ENCODE results near the gene SLCO3A1. TPM values are rescaled to one million over a fixed set of nuclear protein-coding genes. Genes with fewer than 3 reads are reported as not detected.

SLCO3A1 gene
- total RNA-seq, 2 experiments from 2014 or later = 4.2 to 4.8 TPM

DNA sequence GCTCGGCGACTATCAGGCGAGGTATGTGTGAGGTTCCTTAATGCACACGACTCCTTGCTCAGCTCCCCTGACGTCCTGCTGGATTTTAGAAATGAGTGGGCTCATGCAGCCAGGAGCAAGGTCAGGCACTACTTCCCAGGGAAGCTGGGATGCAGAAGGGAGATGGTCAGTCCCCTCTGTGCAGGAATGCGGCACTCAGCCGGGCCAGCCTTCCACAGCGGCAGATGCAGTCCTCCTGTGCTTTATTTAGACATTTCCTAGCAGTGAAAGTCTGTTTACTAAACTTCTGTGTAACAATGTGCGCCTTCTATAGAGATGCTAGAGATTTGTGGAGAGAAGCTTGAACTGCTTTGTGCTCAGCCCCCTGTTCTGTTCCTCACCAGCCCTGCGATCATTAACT lies 252.1 kb downstream of the SLCO3A1 start:
- H3K27me3 Mint-ChIP-seq = no peaks in the 10 kb centered on the region
- CTCF ChIA-PET = interaction anchor here (1.0 kb wide), 1 partner anchor 609 kb away, joined by 3 read pairs; no protein-coding TSS in a partner anchor

DNA sequence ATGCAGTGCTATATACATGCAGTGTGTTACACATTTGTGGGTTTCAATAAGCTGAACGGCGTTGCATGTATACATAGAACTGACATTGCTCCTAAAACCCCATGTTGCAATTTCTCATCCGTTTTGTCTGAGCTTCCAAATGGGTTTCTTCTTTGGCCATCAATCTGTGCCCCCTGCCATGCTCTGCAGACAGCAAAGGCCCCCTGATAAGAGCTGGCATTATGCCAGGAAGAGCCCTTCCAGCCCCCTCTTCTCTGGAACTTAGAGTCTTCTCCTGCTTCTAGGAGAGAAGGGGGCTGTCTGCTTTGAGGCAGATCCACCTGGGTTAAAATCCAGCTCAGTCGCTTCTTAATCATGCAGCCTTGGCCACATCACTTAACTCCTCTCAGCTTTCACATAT lies 254.0 kb downstream of the SLCO3A1 start:
- POLR2A ChIA-PET = interaction anchor here (0.9 kb wide), 1 partner anchor 10 kb away, joined by 3 read pairs; no protein-coding TSS in a partner anchor
- no peaks in the 10 kb centered on the region for H3K9me3 Mint-ChIP-seq
- no peak for ATAC-seq
- peaks cover 12% of the 10 kb centered on the region for H3K4me1 Mint-ChIP-seq (ENCODE audit: low read depth)
- no peak overlapping the region for H3K27ac Mint-ChIP-seq
- intact Hi-C loops (cut with micrococcal nuclease) = no loop called here
- H3K27me3 Mint-ChIP-seq = no peaks in the 10 kb centered on the region
- no peak overlapping the region for H3K4me3 Mint-ChIP-seq
- CTCF ChIA-PET = interaction anchor here (0.7 to 1.8 kb wide), 2 partner anchors 11 to 22 kb away, joined by 3 to 8 read pairs; no protein-coding TSS in a partner anchor
- DNase-seq = no peak
- H3K36me3 Mint-ChIP-seq (ENCODE audit: low read depth) = no peaks in the 10 kb centered on the region
- TF ChIP-seq CTCF (IDR thresholded peaks at IDR 0.05) = no peak

More for the DNA sequence above, 252.1 kb downstream of the SLCO3A1 start:
- Mint-ChIP-seq H3K4me1 (ENCODE audit: low read depth) (peaks cover 24% of the 10 kb centered on the region), H3K4me3 (no peak overlapping the region), H3K27ac (no peak overlapping the region), H3K36me3 (ENCODE audit: low read depth) (no peaks in the 10 kb centered on the region), H3K9me3 (no peaks in the 10 kb centered on the region)
- no peak for TF ChIP-seq CTCF (IDR thresholded peaks at IDR 0.05)
- ATAC-seq = no peak
- intact Hi-C loops (cut with micrococcal nuclease) = no loop called here
- POLR2A ChIA-PET = interaction anchor here (0.8 to 1.1 kb wide), 2 partner anchors 17 to 1122 kb away, joined by 3 read pairs; no protein-coding TSS in a partner anchor
- DNase-seq = no peak

- peak; percentile 75 for ATAC-seq
- no peak overlapping the region for H3K4me3 Mint-ChIP-seq
- peaks cover 12% of the 10 kb centered on the region for H3K4me1 Mint-ChIP-seq (ENCODE audit: low read depth)
- no peak for TF ChIP-seq CTCF (IDR thresholded peaks at IDR 0.05)
- no peaks in the 10 kb centered on the region for H3K9me3 Mint-ChIP-seq
- intact Hi-C loops (cut with micrococcal nuclease) = no loop called here
- H3K27ac Mint-ChIP-seq = no peak overlapping the region
- ChIA-PET CTCF (no interaction called here), POLR2A (no interaction called here)
- no peaks in the 10 kb centered on the region for H3K27me3 Mint-ChIP-seq
- no peaks in the 10 kb centered on the region for H3K36me3 Mint-ChIP-seq (ENCODE audit: low read depth)
- DNase-seq = peak; percentile 55
Observed at GRCh38 chr15:92109191-92109873, 255.8 kb downstream of the SLCO3A1 start.

- Mint-ChIP-seq H3K27ac (no peak overlapping the region), H3K27me3 (no peaks in the 10 kb centered on the region), H3K4me1 (ENCODE audit: low read depth) (peaks cover 12% of the 10 kb centered on the region), H3K9me3 (no peaks in the 10 kb centered on the region), H3K4me3 (no peak overlapping the region), H3K36me3 (ENCODE audit: low read depth) (no peaks in the 10 kb centered on the region)
- TF ChIP-seq CTCF (IDR thresholded peaks at IDR 0.05) = no peak
- ChIA-PET POLR2A (interaction anchor here (1.2 kb wide), 1 partner anchor 62 kb away, joined by 3 read pairs; no protein-coding TSS in a partner anchor), CTCF (no interaction called here)
- no peak for DNase-seq
- intact Hi-C loops (cut with micrococcal nuclease) = no loop called here
- ATAC-seq = no peak
Observed at GRCh38 chr15:92111291-92111690, 257.8 kb downstream of the SLCO3A1 start.

GRCh38 chr15:92111751-92112150 lies 258.2 kb downstream of the SLCO3A1 start:
- peaks cover 12% of the 10 kb centered on the region for H3K4me1 Mint-ChIP-seq (ENCODE audit: low read depth)
- no peaks in the 10 kb centered on the region for H3K27me3 Mint-ChIP-seq
- no peak overlapping the region for H3K4me3 Mint-ChIP-seq
- no peaks in the 10 kb centered on the region for H3K36me3 Mint-ChIP-seq (ENCODE audit: low read depth)
- no peak for TF ChIP-seq CTCF (IDR thresholded peaks at IDR 0.05)
- POLR2A ChIA-PET = interaction anchor here (1.2 kb wide), 1 partner anchor 61 kb away, joined by 3 read pairs; no protein-coding TSS in a partner anchor
- ATAC-seq = no peak
- intact Hi-C loops (cut with micrococcal nuclease) = no loop called here
- no peak overlapping the region for H3K27ac Mint-ChIP-seq
- DNase-seq = no peak
- CTCF ChIA-PET = no interaction called here
- H3K9me3 Mint-ChIP-seq = no peaks in the 10 kb centered on the region

Measured in activated CD8-positive, alpha-beta T cell treated with anti-CD3 and anti-CD28 coated beads for 36 hours (primary cell).